Forelimb muscle (tissue), 1 donor: ENCODE data around the gene CNTRL. TPM values are rescaled to one million over a fixed set of nuclear protein-coding genes. Genes with fewer than 3 reads are reported as not detected.
A peak's percentile ranks its signal among the peaks of the same experiment; 100 is the strongest.
"Not testable (repeated sequence)": the region's sequence is repeated elsewhere in the genome, so short reads cannot be mapped to it uniquely, and the experiment has no call there.

Source experiments
- DNase-seq: peaks from one replicate; pipeline ENCODE4 v3.0.0-alpha.2; 2013; ENCODE audit warnings: low read depth
- polyA plus RNA-seq: library from polyadenylated mRNA; unstranded; fragments of 120-200 nt; gene quantifications from one replicate; pipeline ENCODE4 v1.2.1, GENCODE V29; 2013; ENCODE audit not compliant: insufficient read length

The CNTRL gene
- polyA plus RNA-seq, 1 donor, result 17.8 TPM

GRCh38 chr9:121071756-121072421 lies 2.9 kb upstream of the CNTRL start:
- DNase-seq, result no peak

GRCh38 chr9:121073038-121073437 lies 1.7 kb upstream of the CNTRL start:
- DNase-seq, result peak; percentile 93

GRCh38 chr9:121075251-121076036 lies 689 bp downstream of the CNTRL start:
- DNase-seq, result no peak

GRCh38 chr9:121082075-121082474 lies 7.3 kb downstream of the CNTRL start:
- DNase-seq, result no peak

- DNase-seq, result no peak
Measured at GRCh38 chr9:121085661-121086060, 10.9 kb downstream of the CNTRL start.

- DNase-seq, result no peak
Measured at GRCh38 chr9:121088576-121088975, 13.8 kb downstream of the CNTRL start.

GRCh38 chr9:121090743-121091142 lies 16.0 kb downstream of the CNTRL start:
- not testable (repeated sequence) for DNase-seq

- no peak for DNase-seq
Measured at GRCh38 chr9:121095057-121095456, 20.3 kb downstream of the CNTRL start.

- DNase-seq, result no peak
Measured at GRCh38 chr9:121098567-121099198, 23.9 kb downstream of the CNTRL start.

- DNase-seq, result not testable (repeated sequence)
Measured at GRCh38 chr9:121104054-121104453, 29.3 kb downstream of the CNTRL start.

GRCh38 chr9:121105531-121105930 lies 30.8 kb downstream of the CNTRL start:
- DNase-seq, result no peak

GRCh38 chr9:121107029-121107428 lies 32.3 kb downstream of the CNTRL start:
- no peak for DNase-seq

GRCh38 chr9:121107881-121108280 lies 33.1 kb downstream of the CNTRL start:
- no peak for DNase-seq

GRCh38 chr9:121115466-121115865 lies 40.7 kb downstream of the CNTRL start:
- no peak for DNase-seq

GRCh38 chr9:121118266-121118665 lies 43.5 kb downstream of the CNTRL start:
- no peak for DNase-seq

- no peak for DNase-seq
Measured at GRCh38 chr9:121120386-121120785, 45.6 kb downstream of the CNTRL start.

GRCh38 chr9:121121582-121122087 lies 46.9 kb downstream of the CNTRL start:
- DNase-seq, result peak; percentile 91

GRCh38 chr9:121122246-121123032 lies 47.7 kb downstream of the CNTRL start:
- DNase-seq, result no peak

GRCh38 chr9:121123816-121124535 lies 49.2 kb downstream of the CNTRL start:
- DNase-seq, result no peak

- DNase-seq, result no peak
Measured at GRCh38 chr9:121125590-121125989, 50.8 kb downstream of the CNTRL start.

- not testable (repeated sequence) for DNase-seq
Measured at GRCh38 chr9:121129384-121129783, 54.6 kb downstream of the CNTRL start.
